Measurements from ENCODE around the gene KIAA1328.
A peak's percentile ranks its signal among the peaks of the same experiment; 100 is the strongest.

The KIAA1328 gene

GRCh38 chr18:36929601-36930000 lies 100.7 kb downstream of the KIAA1328 start:
- H3K4me3 ChIP-seq (ENCODE audit: low read length), result no peak overlapping the region
- DNase-seq (ENCODE audit: low read depth), result no peak
- TF ChIP-seq CTCF (IDR thresholded peaks at IDR 0.05; ENCODE audit: insufficient read depth, low read depth, low read length, missing control alignments), result no peak

DNA sequence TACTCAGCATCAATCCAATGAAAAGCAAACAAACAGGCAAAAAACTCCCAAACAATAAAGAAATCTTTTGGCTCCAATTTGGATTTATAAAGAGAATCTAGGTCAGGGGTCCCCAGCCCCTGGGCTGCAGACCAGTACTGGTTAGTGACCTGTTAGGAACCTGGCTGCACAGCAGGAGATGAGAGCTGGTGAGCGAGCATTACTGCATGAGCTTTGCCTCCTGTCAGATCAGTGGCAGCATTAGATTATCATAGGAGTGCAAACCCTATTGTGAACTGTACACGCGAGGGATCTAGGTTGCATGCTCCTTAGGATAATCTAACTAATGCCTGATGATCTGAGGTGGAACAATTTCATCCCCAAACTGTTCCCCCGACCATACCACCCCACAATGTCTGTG lies 102.2 kb downstream of the KIAA1328 start:
- no peak overlapping the region for H3K4me3 ChIP-seq (ENCODE audit: low read length)
- no peak for DNase-seq (ENCODE audit: low read depth)
- no peak for TF ChIP-seq CTCF (IDR thresholded peaks at IDR 0.05; ENCODE audit: insufficient read depth, low read depth, low read length, missing control alignments)

GRCh38 chr18:36933552-36933951 lies 104.6 kb downstream of the KIAA1328 start:
- H3K4me3 ChIP-seq (ENCODE audit: low read length), result no peak overlapping the region
- TF ChIP-seq CTCF (IDR thresholded peaks at IDR 0.05; ENCODE audit: insufficient read depth, low read depth, low read length, missing control alignments), result no peak
- no peak for DNase-seq (ENCODE audit: low read depth)

DNA sequence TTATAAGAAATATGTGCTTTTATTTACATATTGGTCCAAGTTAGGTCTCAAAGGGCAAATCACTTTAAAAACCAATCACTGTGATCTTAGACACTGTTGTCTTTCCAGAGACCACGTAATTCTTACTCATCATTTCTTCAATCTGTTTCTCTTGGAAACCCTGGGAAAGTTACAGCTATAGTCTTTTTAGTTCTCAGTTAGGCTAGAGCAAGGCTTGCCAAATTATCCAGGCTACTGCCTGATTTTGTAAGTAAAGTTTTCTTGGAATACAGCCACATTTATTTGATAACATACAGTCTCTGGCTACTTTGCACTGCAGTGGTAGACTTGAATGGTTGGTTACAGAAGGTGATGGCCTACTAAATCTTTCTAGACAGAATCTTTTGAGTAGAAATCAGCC lies 106.0 kb downstream of the KIAA1328 start:
- no peak overlapping the region for H3K4me3 ChIP-seq (ENCODE audit: low read length)
- no peak for TF ChIP-seq CTCF (IDR thresholded peaks at IDR 0.05; ENCODE audit: insufficient read depth, low read depth, low read length, missing control alignments)
- peak; percentile 24 for DNase-seq (ENCODE audit: low read depth)

DNA sequence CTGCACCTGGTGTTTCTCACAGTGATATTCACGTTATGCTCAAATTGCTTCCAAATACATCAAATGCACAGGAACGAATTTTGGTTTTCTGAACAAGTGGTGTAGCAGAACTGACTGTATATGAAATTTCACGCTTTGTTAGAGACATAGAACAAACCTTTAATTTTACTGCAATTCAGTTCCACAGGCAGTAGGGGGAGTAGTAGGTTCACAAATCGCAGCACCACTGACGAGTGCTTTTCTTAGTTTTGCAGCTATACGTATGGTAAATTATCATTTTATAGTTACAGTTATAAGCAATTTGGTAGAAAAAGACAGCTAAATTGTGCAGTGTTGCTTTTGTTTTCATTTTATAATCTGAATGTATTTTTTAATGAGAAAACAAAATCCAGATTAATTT lies 113.3 kb downstream of the KIAA1328 start:
- TF ChIP-seq CTCF (IDR thresholded peaks at IDR 0.05; ENCODE audit: insufficient read depth, low read depth, low read length, missing control alignments), result peak; percentile 75
- no peak overlapping the region for H3K4me3 ChIP-seq (ENCODE audit: low read length)
- DNase-seq (ENCODE audit: low read depth), result peak; percentile 64

GRCh38 chr18:36947820-36948348 lies 119.0 kb downstream of the KIAA1328 start:
- no peak for TF ChIP-seq CTCF (IDR thresholded peaks at IDR 0.05; ENCODE audit: insufficient read depth, low read depth, low read length, missing control alignments)
- no peak overlapping the region for H3K4me3 ChIP-seq (ENCODE audit: low read length)

GRCh38 chr18:36950282-36950681 lies 121.4 kb downstream of the KIAA1328 start:
- H3K4me3 ChIP-seq (ENCODE audit: low read length), result no peak overlapping the region
- no peak for DNase-seq (ENCODE audit: low read depth)
- TF ChIP-seq CTCF (IDR thresholded peaks at IDR 0.05; ENCODE audit: insufficient read depth, low read depth, low read length, missing control alignments), result no peak

More at GRCh38 chr18:36947820-36948348, 119.0 kb downstream of the KIAA1328 start:
- DNase-seq (ENCODE audit: low read depth), result peak; percentile 84
